ENCODE measurements around the gene HMCN2. TPM values are rescaled to one million over a fixed set of nuclear protein-coding genes. Genes with fewer than 3 reads are reported as not detected.

HMCN2 gene
- total RNA-seq, 4 donors from 2014 or later: 1.8 to 46.7 (median 24.4) TPM

GRCh38 chr9:130479587-130479986 lies 214.0 kb downstream of the HMCN2 start:
- H3K36me3 ChIP-seq: no peaks in the 10 kb centered on the region
- H3K9me3 ChIP-seq: no peaks in the 10 kb centered on the region
- H3K4me1 ChIP-seq: no peaks in the 10 kb centered on the region
- H3K27ac ChIP-seq: no peak overlapping the region
- H3K27me3 ChIP-seq: no peaks in the 10 kb centered on the region
- DNase-seq: no peak
- intact Hi-C loops (cut with DNase I; ENCODE audit: low total_unique reads): no loop called here
- TF ChIP-seq CTCF (IDR thresholded peaks at IDR 0.05): no peak
- no peak for TF ChIP-seq POLR2A (IDR thresholded peaks at IDR 0.05)
- no peak overlapping the region for H3K4me3 ChIP-seq

GRCh38 chr9:130480673-130481072 lies 215.1 kb downstream of the HMCN2 start:
- no peak overlapping the region for H3K4me3 ChIP-seq
- no peak for TF ChIP-seq POLR2A (IDR thresholded peaks at IDR 0.05)
- no peak for TF ChIP-seq CTCF (IDR thresholded peaks at IDR 0.05)
- DNase-seq: no peak
- no peak overlapping the region for H3K27ac ChIP-seq
- no peaks in the 10 kb centered on the region for H3K27me3 ChIP-seq
- intact Hi-C loops (cut with DNase I; ENCODE audit: low total_unique reads): no loop called here
- no peaks in the 10 kb centered on the region for H3K9me3 ChIP-seq
- no peaks in the 10 kb centered on the region for H3K36me3 ChIP-seq
- no peaks in the 10 kb centered on the region for H3K4me1 ChIP-seq

GRCh38 chr9:130482463-130482862 lies 216.9 kb downstream of the HMCN2 start:
- intact Hi-C loops (cut with DNase I; ENCODE audit: low total_unique reads): no loop called here
- no peaks in the 10 kb centered on the region for H3K36me3 ChIP-seq
- TF ChIP-seq CTCF (IDR thresholded peaks at IDR 0.05): no peak
- no peak for TF ChIP-seq POLR2A (IDR thresholded peaks at IDR 0.05)
- no peak for DNase-seq
- no peaks in the 10 kb centered on the region for H3K4me1 ChIP-seq
- no peaks in the 10 kb centered on the region for H3K27me3 ChIP-seq
- no peaks in the 10 kb centered on the region for H3K9me3 ChIP-seq
- H3K4me3 ChIP-seq: no peak overlapping the region
- H3K27ac ChIP-seq: no peak overlapping the region

GRCh38 chr9:130483371-130483971 lies 217.9 kb downstream of the HMCN2 start:
- Histone ChIP-seq H3K4me3 (no peak overlapping the region), H3K27ac (no peak overlapping the region), H3K4me1 (no peaks in the 10 kb centered on the region), H3K9me3 (no peaks in the 10 kb centered on the region), H3K36me3 (no peaks in the 10 kb centered on the region), H3K27me3 (no peaks in the 10 kb centered on the region)
- TF ChIP-seq CTCF (IDR thresholded peaks at IDR 0.05) (no peak), POLR2A (IDR thresholded peaks at IDR 0.05) (no peak)
- DNase-seq: no peak
- intact Hi-C loops (cut with DNase I; ENCODE audit: low total_unique reads): no loop called here

Small RNAs within 50 kb of the gene (small RNA-seq; reads per million reads assigned to genes)
- not detected for gene RN7SL665P

Other genes starting within 250 kb of the HMCN2 start
- 100 to 1,000 TPM in 1 of 4 donors, 10 to 100 TPM in 3; 18.5 to 102 (median 77.2) TPM for gene FNBP1, start 222.6 kb upstream of the HMCN2 start, total RNA-seq
- 10 to 100 TPM; 10.8 to 41.5 (median 26.7) TPM for gene GPR107, start 211.9 kb upstream of the HMCN2 start, total RNA-seq
- gene NCS1, start 93.4 kb upstream of the HMCN2 start, total RNA-seq: 10 to 100 TPM in 3 of 4 donors, 1 to 10 TPM in 1; 4.1 to 99.3 (median 39.0) TPM
- gene ASS1, start 179.2 kb downstream of the HMCN2 start, total RNA-seq: 100 to 1,000 TPM in 2 of 4 donors, 10 to 100 TPM in 2; 78.4 to 156 (median 105) TPM

Data from uterus (tissue), 4 donors.